CMK (cell line): ENCODE data around the gene EMC8.

Source experiments
- DNase-seq: peaks from one replicate; pipeline ENCODE4 v3.0.0-alpha.2; 2010; ENCODE audit warnings: low read depth

EMC8 gene

GRCh38 chr16:85783441-85783840, 15.9 kb downstream of the EMC8 start:
- no peak for DNase-seq

GRCh38 chr16:85782451-85782850, 16.9 kb downstream of the EMC8 start:
- no peak for DNase-seq

DNA sequence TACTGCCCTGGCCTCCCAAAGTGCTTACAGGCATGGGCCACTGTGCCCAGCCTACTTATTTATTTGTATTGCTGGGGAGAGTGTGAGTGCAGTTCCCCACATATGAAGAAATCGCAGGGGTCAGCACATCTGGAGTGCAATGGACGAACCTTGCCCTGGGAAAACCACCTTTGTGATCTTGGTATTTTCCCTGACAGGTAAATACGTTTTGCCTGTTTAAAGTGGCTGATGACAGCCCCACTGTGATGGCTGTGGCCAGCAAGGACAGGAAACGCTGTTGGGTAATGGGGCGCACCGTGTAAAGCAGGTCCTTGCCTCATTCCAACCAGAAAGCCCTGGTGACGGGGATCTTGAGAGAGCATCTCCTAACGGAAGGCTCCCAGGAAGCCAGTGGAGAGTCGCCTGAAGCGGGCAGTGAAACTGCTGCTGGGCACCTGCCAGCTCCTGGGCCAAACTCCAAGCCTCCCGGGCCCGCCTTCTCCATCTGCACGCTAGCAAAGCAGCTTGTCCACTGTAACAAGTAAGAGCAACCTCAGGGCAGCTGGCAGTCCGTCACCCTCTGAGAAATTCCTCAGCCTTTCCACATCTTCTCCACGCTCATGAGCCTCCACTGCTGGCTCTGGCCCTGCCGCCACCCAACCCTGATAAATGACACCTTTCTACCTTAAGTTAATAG, 17.5 kb downstream of the EMC8 start:
- no peak for DNase-seq

- DNase-seq: no peak
These were observed 18.2 kb downstream of the EMC8 start for GRCh38 chr16:85781156-85781555.

- DNase-seq: no peak
These were observed 19.1 kb downstream of the EMC8 start for GRCh38 chr16:85780281-85780680.

DNA sequence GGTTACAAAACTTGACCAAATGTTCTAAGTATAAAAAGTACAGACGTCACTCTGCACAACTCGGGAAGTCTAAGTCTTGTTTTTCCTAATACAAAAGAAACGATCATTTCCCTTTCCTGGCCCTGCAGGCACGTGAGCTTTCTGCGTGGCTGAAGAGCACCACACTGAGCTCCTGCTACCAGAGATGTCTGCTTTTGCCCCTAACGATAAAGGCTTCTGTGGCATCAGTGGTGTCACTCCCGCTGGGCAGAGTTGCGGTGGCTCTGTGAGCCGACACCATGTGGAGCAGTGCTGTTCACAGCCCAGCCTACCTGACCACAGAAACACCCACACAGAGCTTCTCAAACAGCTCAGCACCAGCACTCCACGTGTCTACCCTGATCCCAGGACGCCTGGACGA, 20.5 kb downstream of the EMC8 start:
- no peak for DNase-seq

GRCh38 chr16:85777583-85778310, 21.6 kb downstream of the EMC8 start:
- no peak for DNase-seq

GRCh38 chr16:85774811-85775210, 24.5 kb downstream of the EMC8 start:
- DNase-seq: no peak

DNA sequence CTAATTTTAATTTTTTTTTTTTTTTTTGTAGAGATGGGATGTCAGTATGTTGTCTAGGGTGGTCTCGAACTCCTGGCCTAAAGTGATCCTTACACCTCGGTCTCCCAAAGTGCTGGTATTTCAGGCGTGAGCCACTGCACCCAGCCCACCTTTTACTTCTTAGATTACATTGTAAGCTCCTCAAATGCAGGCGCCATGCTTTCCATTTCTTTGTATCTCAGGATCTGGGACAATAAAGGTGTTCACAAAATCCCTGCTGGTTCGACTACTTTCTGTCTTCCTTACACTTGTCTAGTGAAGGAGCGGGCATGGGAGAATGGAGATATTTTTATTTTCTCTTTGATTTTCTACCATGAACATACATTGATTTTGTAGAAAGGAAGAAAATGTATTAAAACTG, 25.2 kb downstream of the EMC8 start:
- DNase-seq: no peak

DNA sequence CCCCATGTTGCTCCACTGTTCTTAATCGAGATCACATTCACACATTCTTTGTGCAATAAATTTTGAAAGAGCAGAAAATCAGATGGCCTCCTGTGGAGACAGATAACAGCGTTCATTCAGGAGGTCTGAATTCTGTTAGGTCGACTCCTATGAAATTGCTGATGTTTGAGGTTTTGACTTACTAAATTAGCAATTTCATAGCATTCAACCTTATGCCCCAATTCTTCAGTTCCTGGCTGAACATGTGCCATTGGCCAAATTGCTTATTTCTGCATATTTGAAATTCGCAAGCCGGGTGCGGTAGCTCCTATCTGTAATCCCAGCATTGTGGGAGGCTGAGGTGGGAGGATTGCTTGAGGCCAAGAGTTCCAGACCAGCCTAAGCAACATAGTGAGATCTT, 26.3 kb downstream of the EMC8 start:
- DNase-seq: no peak

DNA sequence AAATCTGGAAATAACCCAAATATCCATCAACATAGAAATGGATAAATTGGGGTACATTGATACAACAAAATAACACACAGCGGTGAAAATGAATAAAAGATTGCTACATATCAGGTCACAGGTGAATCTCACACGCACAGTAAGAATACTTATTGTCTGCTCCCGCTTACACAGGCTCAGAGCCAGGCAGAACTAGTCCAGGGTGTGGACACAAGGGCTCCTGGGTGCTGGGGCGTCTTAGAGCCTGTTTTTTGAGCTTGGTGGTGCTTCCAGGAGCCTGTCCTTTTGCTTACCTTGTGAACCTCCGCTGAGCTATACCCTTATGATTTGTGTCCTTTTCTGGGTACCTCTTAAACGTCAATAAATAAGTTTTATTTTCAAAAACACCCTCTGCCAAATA, 28.6 kb downstream of the EMC8 start:
- no peak for DNase-seq

DNA sequence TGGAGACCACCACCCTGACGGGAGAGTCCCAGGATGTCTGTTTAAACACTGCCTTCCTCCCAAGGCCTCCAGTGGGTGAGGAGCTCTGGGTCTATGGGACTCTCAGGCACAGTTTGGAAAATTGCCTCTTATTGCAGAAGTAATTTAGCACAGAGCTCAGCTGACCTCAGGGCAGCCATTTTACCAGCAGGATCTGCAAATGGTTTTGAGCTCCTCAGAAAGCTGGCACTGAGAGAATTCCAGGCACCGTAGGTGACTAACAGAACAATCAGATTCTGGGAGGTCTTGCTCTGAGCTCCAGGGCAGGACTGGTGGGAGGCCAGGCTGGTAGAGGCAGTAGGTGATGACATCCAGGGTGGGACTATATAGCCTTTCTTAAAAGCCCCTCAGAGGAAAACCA, 31.1 kb downstream of the EMC8 start:
- DNase-seq: no peak

DNA sequence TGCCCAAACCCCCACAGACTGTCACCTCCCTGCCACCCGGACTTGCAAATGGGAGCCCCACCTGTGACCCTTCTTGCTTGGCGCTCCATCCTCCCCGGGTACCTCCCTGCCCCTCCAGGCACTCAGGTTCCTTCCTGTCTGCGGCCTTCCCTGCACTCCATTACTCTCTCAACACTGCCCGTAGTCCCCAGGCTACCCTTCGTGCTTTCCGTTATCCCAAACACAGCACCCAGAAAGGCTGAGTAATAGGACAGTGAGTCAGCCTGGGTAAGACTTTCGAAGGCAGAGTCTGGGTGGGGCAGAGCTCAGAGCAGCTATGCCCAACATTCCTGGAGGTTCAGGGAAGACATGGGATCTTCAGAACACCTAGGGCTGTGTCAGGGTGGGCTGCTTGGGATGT, 31.8 kb downstream of the EMC8 start:
- no peak for DNase-seq

GRCh38 chr16:85765767-85766166, 33.6 kb downstream of the EMC8 start:
- no peak for DNase-seq

GRCh38 chr16:85765211-85765610, 34.1 kb downstream of the EMC8 start:
- no peak for DNase-seq

DNA sequence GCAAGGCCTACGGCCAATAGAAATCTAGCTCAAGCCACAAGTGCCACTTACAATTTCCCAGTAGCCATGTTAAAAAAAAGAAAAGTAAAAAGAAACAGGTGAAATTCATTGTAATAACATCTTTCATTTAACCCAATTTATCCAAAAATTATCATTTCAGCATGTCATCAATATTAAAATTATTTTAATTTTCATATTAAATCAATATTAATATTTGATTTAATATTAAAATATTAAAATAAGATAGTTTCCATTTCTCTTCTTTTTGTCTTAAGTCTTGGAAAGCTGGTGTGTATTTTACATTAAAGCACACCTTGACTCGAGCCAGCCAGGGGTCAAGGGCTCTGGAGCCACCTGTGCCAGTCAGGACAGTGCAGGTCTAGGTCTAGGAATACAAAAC, 35.7 kb downstream of the EMC8 start:
- DNase-seq: no peak

- no peak for DNase-seq
These were observed 36.4 kb downstream of the EMC8 start for GRCh38 chr16:85762970-85763369.

GRCh38 chr16:85761861-85762260, 37.5 kb downstream of the EMC8 start:
- no peak for DNase-seq

DNA sequence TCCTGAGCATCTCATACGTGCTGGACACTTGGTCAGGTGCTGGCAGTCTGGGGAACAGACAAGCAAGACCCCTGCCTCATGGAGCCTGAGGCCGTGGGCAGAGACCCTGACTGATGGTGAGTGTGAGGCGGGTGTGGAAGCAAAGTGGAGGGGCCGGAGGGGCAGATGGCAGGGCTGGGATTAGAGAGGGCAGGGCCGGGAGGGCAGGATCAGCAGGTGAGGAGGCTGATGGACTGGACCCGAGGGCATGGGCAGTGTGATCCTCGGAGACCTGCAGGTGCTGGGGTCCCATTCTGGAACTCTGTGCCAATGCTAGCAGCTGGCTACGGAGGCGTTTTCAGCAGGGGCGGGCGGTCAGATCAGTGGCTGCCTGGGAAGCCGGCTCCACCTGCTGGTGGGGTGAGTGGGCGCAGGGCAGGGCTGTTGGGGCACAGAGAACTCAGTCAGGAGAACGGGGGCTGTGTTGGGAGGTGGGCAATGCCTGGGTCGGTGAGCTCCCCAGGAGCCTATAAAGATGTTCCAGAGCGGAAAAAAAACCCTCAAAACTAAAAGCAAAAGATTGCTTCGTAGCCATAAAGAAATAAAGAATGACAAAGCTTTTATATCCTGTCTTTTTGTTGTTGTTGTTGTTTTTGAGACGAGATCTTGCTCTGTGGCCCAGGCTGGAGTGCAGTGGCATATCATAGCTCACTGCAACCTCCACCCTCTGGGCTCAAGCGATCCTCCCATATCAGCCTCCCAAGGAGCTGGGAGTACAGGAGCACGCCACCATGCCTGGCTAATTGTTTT, 39.5 kb downstream of the EMC8 start:
- DNase-seq: no peak

GRCh38 chr16:85759136-85759535, 40.2 kb downstream of the EMC8 start:
- DNase-seq: no peak

- DNase-seq: no peak
These were observed 42.0 kb downstream of the EMC8 start for GRCh38 chr16:85757341-85757822.

DNA sequence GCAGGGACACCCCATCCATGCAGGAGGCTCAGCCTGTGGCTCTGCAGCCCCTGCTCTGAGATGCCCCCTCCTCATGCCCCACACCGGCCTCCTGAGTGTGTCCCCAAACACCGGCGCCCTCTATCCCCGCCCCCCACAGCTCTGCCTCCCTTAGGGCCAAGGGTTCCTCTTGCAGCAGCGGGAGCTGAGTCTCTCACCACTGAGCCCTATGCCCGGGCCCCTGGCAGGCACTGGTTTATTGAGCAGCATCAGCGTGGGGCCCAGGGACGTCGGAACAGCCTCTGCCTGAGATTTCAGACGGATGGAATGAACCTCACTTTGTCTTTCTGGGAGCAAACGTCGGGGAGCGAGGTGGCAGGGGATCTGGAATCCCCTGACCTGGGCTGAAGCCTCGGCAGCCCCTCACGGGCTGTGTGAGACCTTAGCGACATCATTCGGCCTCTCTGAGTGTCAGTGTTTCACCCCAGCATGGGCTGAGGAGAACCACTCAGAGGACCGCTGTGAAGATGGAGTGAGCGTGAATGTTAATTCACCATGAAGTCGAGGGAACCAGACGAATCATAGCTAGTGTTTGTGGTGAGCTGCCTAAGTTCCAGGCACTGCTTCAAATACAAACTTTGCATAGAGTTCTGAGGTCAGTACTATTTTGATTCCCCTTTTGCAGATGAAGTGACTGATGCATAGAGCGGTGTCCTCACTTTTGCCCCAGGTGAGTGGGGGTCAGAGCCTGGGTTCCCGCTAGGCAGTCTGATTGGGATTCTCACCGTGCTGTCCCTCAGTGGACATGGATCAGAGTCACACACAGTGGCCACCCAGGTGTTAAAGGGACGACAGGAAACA, 43.2 kb downstream of the EMC8 start:
- no peak for DNase-seq
